H1 (cell line): ENCODE data around the gene CEMIP2. TPM values are rescaled to one million over a fixed set of nuclear protein-coding genes. Genes with fewer than 3 reads are reported as not detected.

ENCODE experiments used
- CTCF ChIA-PET: fragments of 300-600 bp; sonication (Branson Sonifier 250); formaldehyde crosslinking; loops from one replicate; lab custom pipeline; 2021; ENCODE audit not compliant: partially characterized antibody; lab: Charles Lee
- POLR2A ChIA-PET: fragments of 300-600 bp; sonication (Branson Sonifier 250); formaldehyde crosslinking; loops from one replicate; lab custom pipeline; 2021; ENCODE audit warnings: inconsistent platforms; ENCODE audit not compliant: partially characterized antibody; lab: Charles Lee
- DNase-seq, 2 experiments: peaks; one replicate each; pipeline versions ENCODE4 v3.0.0 to v3.0.0-alpha.2; 2010 to 2022; ENCODE audit warnings: low spot score in 2 of 2, low read depth in 1 of 2, mixed read lengths in 1 of 2
- FAIRE-seq: peaks from 2 replicates; lab custom pipeline; 2011; peaks lifted over from hg19 to GRCh38; lab: Jason Lieb, UNC
- H2AFZ ChIP-seq: 2 replicates; pipeline ENCODE4 v1.8.1; 2012; ENCODE audit warnings: low read length, inconsistent platforms
- H2AK5ac ChIP-seq: 2 replicates; pipeline ENCODE4 v1.6.1; 2013; ENCODE audit warnings: low read depth, low read length
- H2BK120ac ChIP-seq: replicated peaks from 2 replicates; pipeline ENCODE3; 2013; ENCODE audit warnings: low read depth, low read length, inconsistent platforms
- H2BK12ac ChIP-seq: 2 replicates; pipeline ENCODE4 v1.6.1; 2013; ENCODE audit warnings: low read depth, low read length
- H2BK15ac ChIP-seq: 2 replicates; pipeline ENCODE4 v1.6.1; 2013; ENCODE audit warnings: low read length
- H2BK20ac ChIP-seq: 2 replicates; pipeline ENCODE4 v1.6.1; 2013; ENCODE audit warnings: low read length
- H2BK5ac ChIP-seq: 2 replicates; pipeline ENCODE4 v1.6.1; 2013; ENCODE audit warnings: low read depth, low read length
- H3K14ac ChIP-seq: 2 replicates; pipeline ENCODE4 v1.6.1; 2013; ENCODE audit warnings: inconsistent platforms; ENCODE audit not compliant: insufficient read length
- H3K18ac ChIP-seq: 2 replicates; pipeline ENCODE4 v1.6.1; 2013; ENCODE audit warnings: low read length; ENCODE audit errors: extremely low read depth
- H3K23ac ChIP-seq: 2 replicates; pipeline ENCODE4 v1.6.1; 2013; ENCODE audit warnings: inconsistent platforms; ENCODE audit not compliant: insufficient read length
- H3K23me2 ChIP-seq: 2 replicates; pipeline ENCODE4 v1.6.1; 2013; ENCODE audit warnings: low read depth, low read length
- H3K27ac ChIP-seq: 2 replicates; pipeline ENCODE4 v1.6.1; 2011; ENCODE audit warnings: low read depth, low read length, inconsistent platforms
- H3K27me3 ChIP-seq, 4 experiments: replicated peaks in 1 of 4; 1 replicate in 1 of 4; 2 replicates in 3 of 4; pipeline versions ENCODE4 v1.6.1 to v1.8.1; 2011 to 2013; ENCODE audit warnings: low read length in 3 of 4, mild to moderate bottlenecking in 3 of 4, inconsistent platforms in 2 of 4, mixed read lengths in 2 of 4, moderate library complexity in 1 of 4; ENCODE audit not compliant: control insufficient read depth in 3 of 4, insufficient read depth in 3 of 4; ENCODE audit errors: extremely low read depth in 1 of 4
- H3K36me3 ChIP-seq, 4 experiments: 2 replicates each; pipeline versions ENCODE4 v1.6.1 to v1.8.1; 2011 to 2013; ENCODE audit warnings: mild to moderate bottlenecking in 4 of 4, low read length in 3 of 4, moderate library complexity in 2 of 4, control low read depth in 1 of 4, inconsistent platforms in 1 of 4; ENCODE audit not compliant: insufficient read depth in 4 of 4, control insufficient read depth in 2 of 4
- H3K4ac ChIP-seq: replicated peaks from 2 replicates; pipeline ENCODE3; 2013; ENCODE audit warnings: low read length, low read depth, mixed read lengths, inconsistent platforms; ENCODE audit not compliant: insufficient read length
- H3K4me1 ChIP-seq, 4 experiments: replicated peaks in 1 of 4; 1 replicate in 1 of 4; 2 replicates in 3 of 4; pipeline versions ENCODE4 v1.6.1 to v1.8.1; 2011 to 2013; ENCODE audit warnings: low read length in 3 of 4, inconsistent platforms in 2 of 4, mixed read lengths in 1 of 4; ENCODE audit not compliant: insufficient read depth in 4 of 4, control insufficient read depth in 3 of 4
- H3K4me2 ChIP-seq, 2 experiments: 2 replicates each; pipeline versions ENCODE4 v1.6.1 to v1.8.1; 2011 to 2013; ENCODE audit warnings: low read depth in 2 of 2, low read length in 2 of 2, control low read depth in 1 of 2, inconsistent platforms in 1 of 2, mild to moderate bottlenecking in 1 of 2; ENCODE audit not compliant: insufficient read depth in 1 of 2
- H3K4me3 ChIP-seq, 4 experiments: fragments of 200-600, 300-600 bp in 1 of 4; sonication (generic), shearing (Covaris generic), sonication (Bioruptor Twin) in 1 of 4; 2 replicates each; pipeline versions ENCODE4 v1.5.1 to v1.8.1; 2011 to 2016; ENCODE audit warnings: low read length in 4 of 4, low read depth in 3 of 4, control low read depth in 2 of 4, inconsistent platforms in 2 of 4, mild to moderate bottlenecking in 2 of 4, mixed read lengths in 1 of 4, moderate library complexity in 1 of 4; ENCODE audit not compliant: insufficient read depth in 2 of 4; ENCODE audit errors: extremely low read depth in 1 of 4
- H3K56ac ChIP-seq: replicated peaks from 2 replicates; pipeline ENCODE3; 2013; ENCODE audit warnings: low read depth, mild to moderate bottlenecking, mixed read lengths, low read length, inconsistent platforms; ENCODE audit not compliant: insufficient read length
- H3K79me1 ChIP-seq: 2 replicates; pipeline ENCODE4 v1.6.1; 2013; ENCODE audit warnings: low read depth, low read length, control low read depth
- H3K79me2 ChIP-seq, 2 experiments: 2 replicates each; pipeline versions ENCODE4 v1.6.1 to v1.8.1; 2012 to 2013; ENCODE audit warnings: low read length in 2 of 2, mild to moderate bottlenecking in 2 of 2, inconsistent platforms in 1 of 2; ENCODE audit not compliant: insufficient read depth in 2 of 2, control insufficient read depth in 1 of 2
- H3K9ac ChIP-seq, 4 experiments: replicated peaks in 1 of 4; 1 replicate in 1 of 4; 2 replicates in 3 of 4; pipeline versions ENCODE4 v1.6.1 to v1.8.1; 2011 to 2013; ENCODE audit warnings: low read depth in 3 of 4, low read length in 3 of 4, control low read depth in 2 of 4, mild to moderate bottlenecking in 2 of 4, moderate library complexity in 2 of 4, inconsistent platforms in 1 of 4; ENCODE audit errors: extremely low read depth in 1 of 4
- H3K9me3 ChIP-seq, 2 experiments: 2 replicates each; pipeline versions ENCODE4 v1.6.1 to v1.8.1; 2012 to 2013; ENCODE audit warnings: mild to moderate bottlenecking in 2 of 2, moderate library complexity in 2 of 2, control low read depth in 1 of 2, inconsistent platforms in 1 of 2, low read depth in 1 of 2, low read length in 1 of 2, mixed read lengths in 1 of 2; ENCODE audit not compliant: insufficient read depth in 2 of 2
- H4K20me1 ChIP-seq, 2 experiments: replicated peaks in 1 of 2; 2 replicates each; pipeline versions ENCODE3 to v1.8.1; 2011 to 2013; ENCODE audit warnings: inconsistent platforms in 2 of 2, low read length in 2 of 2, mild to moderate bottlenecking in 1 of 2; ENCODE audit not compliant: insufficient read depth in 2 of 2, control insufficient read depth in 1 of 2
- H4K5ac ChIP-seq: 2 replicates; pipeline ENCODE4 v1.6.1; 2013; ENCODE audit warnings: low read length, low read depth, mixed read lengths, inconsistent platforms; ENCODE audit not compliant: insufficient read length
- H4K8ac ChIP-seq: 2 replicates; pipeline ENCODE4 v1.8.0; 2013; ENCODE audit warnings: mild to moderate bottlenecking, moderate library complexity, low read length, inconsistent platforms; ENCODE audit not compliant: insufficient read depth; ENCODE audit errors: extremely low read depth
- H4K91ac ChIP-seq: replicated peaks from 2 replicates; pipeline ENCODE3; 2013; ENCODE audit warnings: low read length, mixed read lengths, inconsistent platforms; ENCODE audit not compliant: insufficient read length
- BACH1 ChIP-seq: IDR thresholded peaks from 2 replicates; pipeline ENCODE4 v1.6.1; 2012; ENCODE audit warnings: low read length, improper control_type of control experiment
- CEBPB ChIP-seq: IDR thresholded peaks from 2 replicates; pipeline ENCODE4 v1.6.1; 2012; ENCODE audit warnings: low read depth, low read length
- CTCF ChIP-seq, 3 experiments: IDR thresholded peaks; 1 replicate in 2 of 3; 2 replicates in 1 of 3; pipeline versions ENCODE4 v1.5.1 to v1.6.1; 2011; ENCODE audit warnings: low read length in 3 of 3, mild to moderate bottlenecking in 3 of 3, inconsistent platforms in 2 of 3, low read depth in 1 of 3, moderate library complexity in 1 of 3; ENCODE audit not compliant: insufficient read depth in 1 of 3; ENCODE audit errors: control extremely low read depth in 1 of 3
- NRF1 ChIP-seq: IDR thresholded peaks from 2 replicates; pipeline ENCODE4 v1.6.1; 2011; ENCODE audit warnings: mild to moderate bottlenecking, low read depth, low read length, improper control_type of control experiment
- RFX5 ChIP-seq: IDR thresholded peaks from 2 replicates; pipeline ENCODE4 v1.6.1; 2011; ENCODE audit warnings: low read depth, low read length, improper control_type of control experiment, borderline replicate concordance
- YY1 ChIP-seq: IDR thresholded peaks from 2 replicates; pipeline ENCODE4 v1.6.1; 2011; ENCODE audit warnings: low read depth, mild to moderate bottlenecking, low read length
- WGBS, 2 experiments: shearing (Covaris generic) in 1 of 2; methylation state at CpG; one replicate each; pipeline versions ENCODE4 v1.1.6 to v1.1.7; 2013 to 2015; ENCODE audit warnings: low lambda C conversion rate in 2 of 2, mixed read lengths in 2 of 2, inconsistent platforms in 1 of 2, low coverage in 1 of 2, missing lambda C conversion rate in 1 of 2; ENCODE audit not compliant: insufficient replicate concordance in 2 of 2, insufficient coverage in 1 of 2, insufficient read length in 1 of 2; ENCODE audit errors: extremely low coverage in 1 of 2, missing lambda C conversion rate in 1 of 2; 5-methylcytosine and 5-hydroxymethylcytosine counted together
- polyA plus RNA-seq, 7 experiments: library from polyadenylated mRNA; depleted of rRNA in 3 of 7; stranded (reverse) in 5 of 7; unstranded in 2 of 7; fragments of >200 nt in 5 of 7; fragments of 200-250 nt in 2 of 7; gene quantifications; 1 replicate in 5 of 7; 2 replicates in 1 of 7; 4 replicates in 1 of 7; pipeline versions ENCODE4 v1.2.1 to v1.2.3, GENCODE V29; 2011 to 2013; ENCODE audit warnings: missing spikeins in 2 of 7, mixed read lengths in 2 of 7
- total RNA-seq: library from RNA; stranded (reverse); fragmentation: NEBNext Ultra II Directional; extraction: Animal tissue kit (Norgen Biotek cat#: 25700); gene quantifications from 2 replicates; pipeline ENCODE4 v1.2.1, GENCODE V29; 2021

CEMIP2 gene
- total and polyA plus RNA-seq, 2 of the 8 experiments (the other 6 are each of a cell fraction or from before 2014, with no cell fraction given), result 25.2 to 52.1 TPM

GRCh38 chr9:71740199-71740598 is 28.1 kb downstream of the CEMIP2 start:
- POLR2A ChIA-PET, result no interaction called here
- FAIRE-seq, result no peak

More at GRCh38 chr9:71740199-71740598, 28.1 kb downstream of the CEMIP2 start:
- H3K9me3 ChIP-seq, result no peaks in the 10 kb centered on the region
- no peak overlapping the region for H3K56ac ChIP-seq
- H4K91ac ChIP-seq, result no peak overlapping the region
- WGBS, 2 experiments, result 93% methylated on average over 2 of the region's 2 CpGs; no CpG with 5 or more reads in 1 of the 2 experiments
- H3K18ac ChIP-seq, result no peak overlapping the region
- no peak overlapping the region for H3K4me2 ChIP-seq
- CTCF ChIA-PET, result interaction anchor here (0.6 to 1.3 kb wide), 5 partner anchors 23 to 120 kb away, joined by 3 to 6 read pairs (median 3); no protein-coding TSS in a partner anchor
- H2BK20ac ChIP-seq, result no peak overlapping the region
- H3K79me2 ChIP-seq, result peaks cover 0 to 21% of the 10 kb centered on the region in 2 experiments; a peak in 2 of 4 replicates
- no peak overlapping the region for H2BK120ac ChIP-seq
- H3K23me2 ChIP-seq, result no peaks in the 10 kb centered on the region
- TF ChIP-seq RFX5 (no peak), YY1 (no peak), NRF1 (no peak), CTCF (IDR thresholded peaks at IDR 0.05; ENCODE audit: control extremely low read depth in 1 of 3, insufficient read depth in 1 of 3, low read depth in 1 of 3, low read length in 3 of 3) (no peak), BACH1 (no peak), CEBPB (no peak)
- H3K4me3 ChIP-seq, result no peak overlapping the region
- peaks cover 0 to 6% (median 4%) of the 10 kb centered on the region in 4 experiments; a peak in 4 of 7 replicates for H3K4me1 ChIP-seq
- peaks cover 4 to 42% (median 8%) of the 10 kb centered on the region in 4 experiments; a peak in 5 of 8 replicates for H3K36me3 ChIP-seq
- H4K8ac ChIP-seq, result no peak overlapping the region
- H4K5ac ChIP-seq, result no peak overlapping the region
- no peak overlapping the region for H2AFZ ChIP-seq
- no peak overlapping the region for H3K14ac ChIP-seq
- no peak overlapping the region for H3K27ac ChIP-seq
- no peak overlapping the region for H2BK12ac ChIP-seq
- H3K79me1 ChIP-seq, result peaks cover under 1% of the 10 kb centered on the region; the same call in 1 of the 2 replicates
- no peak overlapping the region for H2BK5ac ChIP-seq
- no peak overlapping the region for H3K9ac ChIP-seq
- no peak overlapping the region for H3K23ac ChIP-seq
- no peaks in the 10 kb centered on the region for H3K27me3 ChIP-seq
- peaks cover 0 to 4% of the 10 kb centered on the region in 2 experiments for H4K20me1 ChIP-seq
- H2BK15ac ChIP-seq, result no peak overlapping the region
- H2AK5ac ChIP-seq, result no peak overlapping the region
- DNase-seq, result no peak
- no peak overlapping the region for H3K4ac ChIP-seq
